SK-N-MC (cell line): Measurements from ENCODE around the gene ADAD2.

ENCODE experiments used
- EZH2 ChIP-seq: fragments of 200-600 bp; sonication (generic); IDR thresholded peaks from one replicate; pipeline ENCODE4 v1.6.1; 2017; ENCODE audit warnings: antibody characterized with exemption
- POLR2AphosphoS5 ChIP-seq: IDR thresholded peaks from 2 replicates; pipeline ENCODE4 v1.6.1; 2012; ENCODE audit warnings: mild to moderate bottlenecking, low read depth, low read length, borderline replicate concordance

DNA sequence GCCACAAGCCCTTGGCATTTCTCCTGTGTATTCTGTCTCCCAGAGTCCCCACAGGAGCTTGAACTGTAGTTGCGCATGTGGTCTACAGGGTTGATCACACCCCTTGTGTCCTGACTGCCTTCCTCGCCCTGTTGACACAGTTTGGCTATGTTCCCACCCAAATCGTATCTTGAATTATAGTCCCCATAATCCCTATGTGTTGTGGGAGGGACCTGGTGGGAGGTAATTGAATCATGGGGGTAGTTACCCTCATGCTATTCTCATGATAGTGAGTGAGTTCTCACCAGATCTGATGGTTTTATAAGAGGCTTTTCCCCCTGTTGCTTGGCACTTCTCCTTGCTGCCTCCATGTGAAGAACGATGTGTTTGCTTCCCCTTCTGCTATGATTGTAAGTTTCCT is 21.2 kb downstream of the ADAD2 start:
- no peak for TF ChIP-seq POLR2AphosphoS5
- TF ChIP-seq EZH2 = no peak
